Cardiac fibroblast (primary cell): ENCODE results near the gene MARVELD2.
A peak's percentile ranks its signal among the peaks of the same experiment; 100 is the strongest.
"Not testable (repeated sequence)": the region's sequence is repeated elsewhere in the genome, so short reads cannot be mapped to it uniquely, and the experiment has no call there.

Experiments used
- DNase-seq, 2 donors: peaks; one replicate each; pipeline versions ENCODE4 v3.0.0 to v3.0.0-alpha.2; 2010; ENCODE audit warnings: low read depth in 2 of 2
- H3K4me3 ChIP-seq, 2 donors: replicated peaks in 1 of 2; 1 replicate in 1 of 2; 2 replicates in 1 of 2; pipeline ENCODE4 v1.5.1; 2011; ENCODE audit warnings: low read depth in 2 of 2, low read length in 2 of 2, mild to moderate bottlenecking in 2 of 2, moderate library complexity in 1 of 2
- TF ChIP-seq, protein P1 (sequence below): IDR thresholded peaks from one replicate; pipeline ENCODE4 v1.5.1; 2011; ENCODE audit warnings: low read depth, mild to moderate bottlenecking, low read length, inconsistent platforms

MARVELD2 gene

GRCh38 chr5:69451941-69452647, 37.2 kb downstream of the MARVELD2 start:
- TF ChIP-seq, protein P1, sequence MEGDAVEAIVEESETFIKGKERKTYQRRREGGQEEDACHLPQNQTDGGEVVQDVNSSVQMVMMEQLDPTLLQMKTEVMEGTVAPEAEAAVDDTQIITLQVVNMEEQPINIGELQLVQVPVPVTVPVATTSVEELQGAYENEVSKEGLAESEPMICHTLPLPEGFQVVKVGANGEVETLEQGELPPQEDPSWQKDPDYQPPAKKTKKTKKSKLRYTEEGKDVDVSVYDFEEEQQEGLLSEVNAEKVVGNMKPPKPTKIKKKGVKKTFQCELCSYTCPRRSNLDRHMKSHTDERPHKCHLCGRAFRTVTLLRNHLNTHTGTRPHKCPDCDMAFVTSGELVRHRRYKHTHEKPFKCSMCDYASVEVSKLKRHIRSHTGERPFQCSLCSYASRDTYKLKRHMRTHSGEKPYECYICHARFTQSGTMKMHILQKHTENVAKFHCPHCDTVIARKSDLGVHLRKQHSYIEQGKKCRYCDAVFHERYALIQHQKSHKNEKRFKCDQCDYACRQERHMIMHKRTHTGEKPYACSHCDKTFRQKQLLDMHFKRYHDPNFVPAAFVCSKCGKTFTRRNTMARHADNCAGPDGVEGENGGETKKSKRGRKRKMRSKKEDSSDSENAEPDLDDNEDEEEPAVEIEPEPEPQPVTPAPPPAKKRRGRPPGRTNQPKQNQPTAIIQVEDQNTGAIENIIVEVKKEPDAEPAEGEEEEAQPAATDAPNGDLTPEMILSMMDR: no peak
- H3K4me3 ChIP-seq: no peak overlapping the region
- DNase-seq: no peak

DNA sequence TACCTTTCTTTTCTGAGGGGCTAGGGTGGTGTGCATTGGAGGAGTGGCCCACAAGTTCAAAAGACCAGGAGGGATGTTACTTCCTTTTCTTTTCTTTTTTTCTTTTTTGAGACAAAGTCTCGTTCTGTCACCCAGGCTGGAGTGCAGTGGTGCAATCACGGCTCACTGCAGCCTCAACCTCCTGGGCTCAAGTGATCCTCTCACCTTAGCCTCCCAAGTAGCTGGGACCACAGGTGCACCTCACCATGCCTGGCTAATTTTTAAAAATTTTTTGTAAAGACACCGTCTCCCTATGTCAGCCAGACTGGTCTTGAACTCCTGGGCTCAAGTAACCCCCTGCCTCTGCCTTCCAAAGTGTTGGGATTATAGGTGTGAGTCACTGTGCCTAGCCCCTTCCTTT, 38.6 kb downstream of the MARVELD2 start:
- H3K4me3 ChIP-seq, DNase-seq: not testable (repeated sequence)

GRCh38 chr5:69454460-69455249, 39.7 kb downstream of the MARVELD2 start:
- no peak overlapping the region for H3K4me3 ChIP-seq
- TF ChIP-seq, protein P1: no peak
- DNase-seq: no peak

DNA sequence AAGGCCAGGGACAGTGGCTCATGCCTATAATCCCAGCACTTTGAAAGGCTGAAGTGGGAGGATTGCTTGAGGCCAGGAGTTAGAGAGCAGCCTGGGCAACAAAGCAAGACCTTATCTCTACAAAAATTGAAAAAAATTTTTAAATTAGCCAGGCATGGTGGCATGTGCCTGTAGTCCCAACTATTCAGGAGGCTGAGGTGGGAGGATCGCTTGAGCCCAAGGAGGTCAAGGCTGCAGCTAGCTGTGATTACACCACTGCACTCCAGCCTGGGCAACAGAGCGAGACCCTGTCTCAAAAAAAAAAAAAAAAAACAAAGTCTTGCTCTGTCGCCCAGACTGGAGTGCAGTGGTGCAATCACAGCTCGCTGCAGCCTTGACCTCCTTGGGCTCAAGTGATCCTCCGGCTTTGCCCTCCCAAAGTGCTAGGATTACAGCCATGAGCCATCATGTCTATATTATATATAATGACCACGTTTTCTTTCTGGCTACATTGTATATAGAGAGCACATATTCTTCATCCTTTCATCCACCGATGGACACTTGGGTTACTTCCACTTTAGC, 40.6 kb downstream of the MARVELD2 start:
- DNase-seq: not testable (repeated sequence)

DNA sequence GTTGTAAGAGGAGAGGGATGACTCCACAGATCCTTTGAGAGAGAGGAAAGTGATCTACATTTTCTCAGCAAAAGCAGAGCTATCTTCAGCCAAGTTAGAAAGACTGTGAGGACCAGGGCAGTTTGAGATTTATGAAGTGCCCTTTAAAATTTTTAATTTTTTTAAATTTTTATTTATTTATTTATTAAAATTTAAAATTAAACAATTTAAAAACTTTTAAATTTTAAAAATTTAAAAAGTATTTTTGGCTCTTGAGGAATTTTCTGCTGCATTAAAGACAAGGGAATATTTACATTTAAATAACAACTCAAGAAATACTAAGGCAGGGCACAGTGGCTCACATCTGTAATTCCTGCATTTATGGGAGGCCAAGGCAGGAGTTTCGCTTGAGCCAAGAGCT, 47.3 kb downstream of the MARVELD2 start:
- DNase-seq: no peak
- TF ChIP-seq, protein P1: no peak
- H3K4me3 ChIP-seq: no peak overlapping the region

More for the DNA sequence above, 40.6 kb downstream of the MARVELD2 start:
- not testable (repeated sequence) for H3K4me3 ChIP-seq

- not testable (repeated sequence) for H3K4me3 ChIP-seq, DNase-seq
Measured at GRCh38 chr5:69466375-69466774, 51.5 kb downstream of the MARVELD2 start.

DNA sequence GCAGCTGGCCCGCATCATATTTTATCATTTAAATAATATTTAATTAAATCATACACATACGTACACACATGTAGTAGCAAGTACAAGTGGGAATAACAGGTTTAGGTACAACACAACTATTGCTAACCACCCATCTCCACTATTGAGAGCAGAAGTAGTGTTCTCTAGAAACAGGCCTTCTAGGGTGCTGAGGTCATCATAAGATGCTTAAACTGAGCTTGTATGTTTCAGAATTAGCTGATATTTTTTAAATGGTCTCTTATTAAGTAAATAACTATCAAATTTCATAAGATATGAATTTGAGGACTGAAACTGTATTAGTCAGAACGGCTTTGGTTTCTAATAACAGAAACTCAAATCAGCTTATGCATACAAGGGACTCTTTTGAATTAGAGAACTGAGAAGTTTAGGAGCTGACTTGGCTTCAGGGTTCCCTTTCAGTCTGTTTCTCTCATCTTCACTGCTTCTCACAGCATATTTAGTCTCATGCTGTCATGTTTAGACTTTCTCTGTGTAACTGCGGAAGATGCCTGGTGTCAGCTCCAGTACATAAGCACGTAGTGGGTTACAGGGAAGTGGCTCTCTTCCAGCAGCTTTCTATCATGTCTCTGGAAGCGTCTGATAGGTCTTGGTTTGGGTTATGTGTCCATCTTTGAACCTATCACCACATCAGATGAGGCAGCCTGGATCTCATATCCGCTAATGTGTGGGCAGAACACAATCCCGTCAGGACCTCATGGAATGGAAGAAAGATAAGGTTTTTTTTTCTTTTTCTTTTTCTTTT, 52.7 kb downstream of the MARVELD2 start:
- TF ChIP-seq, protein P1: no peak
- H3K4me3 ChIP-seq: no peak overlapping the region
- DNase-seq: peak in 1 of 2 donors; percentile 13

DNA sequence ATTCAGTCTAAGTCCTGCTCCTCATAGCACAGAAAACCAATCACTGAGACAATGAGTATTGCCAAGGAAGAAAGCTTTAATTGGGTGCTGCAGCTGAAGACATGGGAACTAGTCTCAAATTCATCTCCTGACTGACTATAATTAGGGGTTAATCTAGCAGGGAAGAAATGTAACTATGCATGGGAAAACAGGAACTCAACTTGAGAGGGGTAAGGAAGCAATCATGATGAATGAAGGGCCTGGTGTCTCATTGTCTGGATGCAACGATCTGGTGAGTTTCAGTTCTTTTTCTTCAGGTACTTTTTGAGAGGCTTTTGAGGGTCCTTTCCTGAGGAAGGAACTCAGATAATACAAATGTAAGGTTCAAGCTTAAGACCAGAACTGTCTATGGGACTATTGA, 53.7 kb downstream of the MARVELD2 start:
- H3K4me3 ChIP-seq: no peak overlapping the region
- DNase-seq: no peak
- TF ChIP-seq, protein P1: no peak

DNA sequence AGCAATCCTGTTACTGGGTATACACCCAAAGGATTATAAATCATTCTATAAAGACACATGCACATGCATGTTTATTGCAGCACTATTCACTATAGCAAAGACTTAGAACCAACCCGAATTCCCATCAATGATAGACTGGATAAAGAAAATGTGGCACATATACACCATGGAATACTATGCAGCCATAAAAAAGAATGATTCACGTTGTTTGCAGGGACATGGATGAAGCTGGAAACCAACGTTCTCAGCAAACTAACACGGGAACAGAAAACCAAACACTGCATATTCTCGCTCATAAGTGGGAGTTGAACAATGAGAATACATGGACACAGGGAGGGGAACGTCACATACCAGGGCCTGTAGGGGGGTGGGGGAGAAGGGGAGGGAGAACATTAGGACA, 56.6 kb downstream of the MARVELD2 start:
- not testable (repeated sequence) for DNase-seq, H3K4me3 ChIP-seq

GRCh38 chr5:69472535-69473143, 57.7 kb downstream of the MARVELD2 start:
- H3K4me3 ChIP-seq, DNase-seq: not testable (repeated sequence)
